ENCODE data around the gene GTPBP3. TPM values are rescaled to one million over a fixed set of nuclear protein-coding genes. Genes with fewer than 3 reads are reported as not detected.

Gene GTPBP3
- total RNA-seq, 1 donor from 2014 or later: 48.4 TPM

- no peaks in the 10 kb centered on the region for H3K27me3 ChIP-seq (ENCODE audit: control insufficient read depth, insufficient read depth, low read length)
Measured at GRCh38 chr19:17322854-17323253, 14.5 kb upstream of the GTPBP3 start.

GRCh38 chr19:17323300-17323963 is 13.9 kb upstream of the GTPBP3 start:
- Histone ChIP-seq H3K27me3 (ENCODE audit: control insufficient read depth, insufficient read depth, low read length) (no peaks in the 10 kb centered on the region), H3K36me3 (ENCODE audit: control insufficient read depth, insufficient read depth, low read length) (peaks cover 21% of the 10 kb centered on the region), H3K4me3 (ENCODE audit: low read depth, low read length) (no peak overlapping the region)
- DNase-seq (ENCODE audit: low read depth) (no peak), FAIRE-seq (no peak)
- no peak for TF ChIP-seq CTCF (IDR thresholded peaks at IDR 0.05; ENCODE audit: insufficient read depth, low read length, severe bottlenecking)

More at GRCh38 chr19:17322854-17323253, 14.5 kb upstream of the GTPBP3 start:
- no peak overlapping the region for H3K4me3 ChIP-seq (ENCODE audit: low read depth, low read length)
- peaks cover 21% of the 10 kb centered on the region for H3K36me3 ChIP-seq (ENCODE audit: control insufficient read depth, insufficient read depth, low read length)
- no peak for DNase-seq (ENCODE audit: low read depth)
- TF ChIP-seq CTCF (IDR thresholded peaks at IDR 0.05; ENCODE audit: insufficient read depth, low read length, severe bottlenecking): no peak
- no peak for FAIRE-seq

GRCh38 chr19:17323964-17324332 is 13.4 kb upstream of the GTPBP3 start:
- FAIRE-seq: no peak
- peaks cover 21% of the 10 kb centered on the region for H3K36me3 ChIP-seq (ENCODE audit: control insufficient read depth, insufficient read depth, low read length)
- TF ChIP-seq CTCF (IDR thresholded peaks at IDR 0.05; ENCODE audit: insufficient read depth, low read length, severe bottlenecking): no peak

GRCh38 chr19:17324357-17325114 is 12.8 kb upstream of the GTPBP3 start:
- FAIRE-seq (no peak), DNase-seq (ENCODE audit: low read depth) (no peak)
- no peak for TF ChIP-seq CTCF (IDR thresholded peaks at IDR 0.05; ENCODE audit: insufficient read depth, low read length, severe bottlenecking)
- peaks cover 3% of the 10 kb centered on the region for H3K27me3 ChIP-seq (ENCODE audit: control insufficient read depth, insufficient read depth, low read length)
- peaks cover 16% of the 10 kb centered on the region for H3K36me3 ChIP-seq (ENCODE audit: control insufficient read depth, insufficient read depth, low read length)
- H3K4me3 ChIP-seq (ENCODE audit: low read depth, low read length): no peak overlapping the region

More at GRCh38 chr19:17323964-17324332, 13.4 kb upstream of the GTPBP3 start:
- no peaks in the 10 kb centered on the region for H3K27me3 ChIP-seq (ENCODE audit: control insufficient read depth, insufficient read depth, low read length)
- H3K4me3 ChIP-seq (ENCODE audit: low read depth, low read length): no peak overlapping the region
- no peak for DNase-seq (ENCODE audit: low read depth)

GRCh38 chr19:17325133-17325532 is 12.2 kb upstream of the GTPBP3 start:
- FAIRE-seq (no peak), DNase-seq (ENCODE audit: low read depth) (no peak)
- no peak overlapping the region for H3K4me3 ChIP-seq (ENCODE audit: low read depth, low read length)
- TF ChIP-seq CTCF (IDR thresholded peaks at IDR 0.05; ENCODE audit: insufficient read depth, low read length, severe bottlenecking): no peak
- peaks cover 7% of the 10 kb centered on the region for H3K27me3 ChIP-seq (ENCODE audit: control insufficient read depth, insufficient read depth, low read length)
- peaks cover 12% of the 10 kb centered on the region for H3K36me3 ChIP-seq (ENCODE audit: control insufficient read depth, insufficient read depth, low read length)

Measured in bronchial epithelial cell (primary cell).